H9 (cell line): ENCODE measurements around the gene PLS3. TPM values are rescaled to one million over a fixed set of nuclear protein-coding genes. Genes with fewer than 3 reads are reported as not detected.
A peak's percentile ranks its signal among the peaks of the same experiment; 100 is the strongest.

ENCODE experiments used
- DNase-seq: peaks from one replicate; pipeline ENCODE4 v3.0.0-alpha.2; 2017
- H2AFZ ChIP-seq: one replicate; pipeline ENCODE4 v1.6.1; 2013; ENCODE audit warnings: mild to moderate bottlenecking, low read length, control low read depth, moderate library complexity
- H2AK5ac ChIP-seq: 2 replicates; pipeline ENCODE4 v1.6.1; 2013; ENCODE audit warnings: low read length, control low read depth, mixed read lengths; ENCODE audit not compliant: insufficient read length
- H2BK120ac ChIP-seq: one replicate; pipeline ENCODE4 v1.6.1; 2013; ENCODE audit warnings: low read depth, mild to moderate bottlenecking, low read length, control low read depth, inconsistent platforms; ENCODE audit not compliant: poor library complexity, severe bottlenecking
- H2BK12ac ChIP-seq: 2 replicates; pipeline ENCODE4 v1.6.1; 2013; ENCODE audit warnings: low read length, control low read depth, mixed read lengths, low read depth; ENCODE audit not compliant: insufficient read length
- H2BK15ac ChIP-seq: 2 replicates; pipeline ENCODE4 v1.6.1; 2013; ENCODE audit warnings: low read depth, low read length, control low read depth
- H2BK20ac ChIP-seq: one replicate; pipeline ENCODE4 v1.6.1; 2013; ENCODE audit warnings: low read depth, mild to moderate bottlenecking, low read length, control low read depth, inconsistent platforms; ENCODE audit not compliant: poor library complexity, severe bottlenecking
- H2BK5ac ChIP-seq: 2 replicates; pipeline ENCODE4 v1.6.1; 2013; ENCODE audit warnings: low read length, control low read depth, mixed read lengths; ENCODE audit not compliant: insufficient read length
- H3K14ac ChIP-seq: 2 replicates; pipeline ENCODE4 v1.6.1; 2013; ENCODE audit warnings: low read length, control low read depth; ENCODE audit not compliant: insufficient read depth
- H3K18ac ChIP-seq: 2 replicates; pipeline ENCODE4 v1.6.1; 2013; ENCODE audit warnings: low read depth, mild to moderate bottlenecking, mixed read lengths, low read length, control low read depth; ENCODE audit not compliant: insufficient read length
- H3K23ac ChIP-seq: 2 replicates; pipeline ENCODE4 v1.6.1; 2013; ENCODE audit warnings: low read length, control low read depth, mixed read lengths, low read depth; ENCODE audit not compliant: insufficient read length
- H3K23me2 ChIP-seq: 2 replicates; pipeline ENCODE4 v1.6.1; 2013; ENCODE audit warnings: low read depth, mild to moderate bottlenecking, mixed read lengths, low read length, control low read depth; ENCODE audit not compliant: insufficient read length, poor library complexity, severe bottlenecking
- H3K27ac ChIP-seq: 2 replicates; pipeline ENCODE4 v1.5.1; 2013; ENCODE audit warnings: low read length, control low read depth, mixed read lengths, low read depth; ENCODE audit not compliant: insufficient read length
- H3K27me3 ChIP-seq: 2 replicates; pipeline ENCODE4 v1.6.1; 2013; ENCODE audit warnings: low read length, control low read depth, inconsistent platforms; ENCODE audit not compliant: insufficient read depth
- H3K4ac ChIP-seq: 2 replicates; pipeline ENCODE4 v1.6.1; 2013; ENCODE audit warnings: low read depth, mild to moderate bottlenecking, control low read depth, inconsistent platforms, low read length, moderate library complexity
- H3K4me1 ChIP-seq: 2 replicates; pipeline ENCODE4 v1.6.1; 2013; ENCODE audit warnings: low read length, control low read depth, inconsistent platforms; ENCODE audit not compliant: insufficient read depth
- H3K4me2 ChIP-seq: 2 replicates; pipeline ENCODE4 v1.6.1; 2013; ENCODE audit warnings: low read length, control low read depth, mixed read lengths; ENCODE audit not compliant: insufficient read length, insufficient read depth
- H3K56ac ChIP-seq: 2 replicates; pipeline ENCODE4 v1.6.1; 2013; ENCODE audit warnings: low read depth, mild to moderate bottlenecking, mixed read lengths, low read length, control low read depth; ENCODE audit not compliant: insufficient read length
- H3K79me1 ChIP-seq: 2 replicates; pipeline ENCODE4 v1.6.1; 2013; ENCODE audit warnings: low read depth, mild to moderate bottlenecking, moderate library complexity, low read length, control low read depth, inconsistent platforms; ENCODE audit not compliant: insufficient read depth, poor library complexity, severe bottlenecking
- H3K79me2 ChIP-seq: 2 replicates; pipeline ENCODE4 v1.6.1; 2013; ENCODE audit warnings: low read length, control low read depth, inconsistent platforms; ENCODE audit not compliant: insufficient read depth
- H3K9ac ChIP-seq: 2 replicates; pipeline ENCODE4 v1.6.1; 2013; ENCODE audit warnings: low read length, control low read depth, mixed read lengths; ENCODE audit not compliant: insufficient read length; ENCODE audit errors: extremely low read depth
- H3K9me3 ChIP-seq: one replicate; pipeline ENCODE4 v1.6.1; 2013; ENCODE audit warnings: low read depth, low read length, inconsistent platforms; ENCODE audit not compliant: control insufficient read depth
- H3T11ph ChIP-seq: one replicate; pipeline ENCODE4 v1.6.1; 2013; ENCODE audit warnings: mild to moderate bottlenecking, low read length, control low read depth, inconsistent platforms
- H4K20me1 ChIP-seq: one replicate; pipeline ENCODE4 v1.6.1; 2013; ENCODE audit not compliant: control insufficient read depth, insufficient read length, insufficient read depth
- H4K5ac ChIP-seq: 2 replicates; pipeline ENCODE4 v1.6.1; 2013; ENCODE audit warnings: low read depth, mild to moderate bottlenecking, mixed read lengths, low read length, control low read depth; ENCODE audit not compliant: insufficient read length
- H4K8ac ChIP-seq: replicated peaks from 2 replicates; pipeline ENCODE4 v1.6.1; 2013; ENCODE audit warnings: low read length, control low read depth, mixed read lengths, low read depth; ENCODE audit not compliant: insufficient read length
- H4K91ac ChIP-seq: 2 replicates; pipeline ENCODE4 v1.6.1; 2013; ENCODE audit warnings: low read depth, mild to moderate bottlenecking, moderate library complexity, mixed read lengths, low read length, control low read depth; ENCODE audit not compliant: insufficient read length
- H3K27ac Mint-ChIP-seq, 3 experiments: 2 replicates in 2 of 3; 3 replicates in 1 of 3; pipeline ENCODE4 v1.8.0; 2020 to 2021; ENCODE audit warnings: mixed read lengths in 3 of 3, mild to moderate bottlenecking in 1 of 3, moderate library complexity in 1 of 3
- H3K27me3 Mint-ChIP-seq: 2 replicates; pipeline ENCODE4 v1.8.0; 2021; ENCODE audit warnings: low read depth, mild to moderate bottlenecking, moderate library complexity, mixed read lengths
- H3K36me3 Mint-ChIP-seq, 3 experiments: 2 replicates in 2 of 3; 3 replicates in 1 of 3; pipeline ENCODE4 v1.8.0; 2020 to 2021; ENCODE audit warnings: low read depth in 3 of 3, mixed read lengths in 3 of 3; ENCODE audit not compliant: insufficient read depth in 1 of 3
- H3K4me1 Mint-ChIP-seq, 2 experiments: 2 replicates each; pipeline ENCODE4 v1.8.0; 2020; ENCODE audit warnings: mixed read lengths in 2 of 2
- H3K4me3 Mint-ChIP-seq, 2 experiments: 2 replicates in 1 of 2; 3 replicates in 1 of 2; pipeline ENCODE4 v1.8.0; 2020 to 2021; ENCODE audit warnings: mild to moderate bottlenecking in 2 of 2, mixed read lengths in 2 of 2, moderate library complexity in 1 of 2
- H3K9me3 Mint-ChIP-seq, 2 experiments: 2 replicates in 1 of 2; 3 replicates in 1 of 2; pipeline ENCODE4 v1.8.0; 2020; ENCODE audit warnings: mild to moderate bottlenecking in 2 of 2, mixed read lengths in 2 of 2, moderate library complexity in 1 of 2
- CTCF ChIP-seq: fragments of 200-600 bp; sonication (generic); conservative IDR thresholded peaks from 3 replicates; pipeline ENCODE4 v1.8.0; 2021; ENCODE audit warnings: antibody characterized with exemption, mild to moderate bottlenecking
- WGBS: extraction: QIAGEN DNeasy Blood & Tissue Kit; methylation state at CpG from one replicate; pipeline ENCODE4 v1.1.7; 2013; ENCODE audit warnings: missing lambda C conversion rate, low lambda C conversion rate, mixed read lengths; ENCODE audit not compliant: insufficient read length; ENCODE audit errors: extremely low coverage; 5-methylcytosine and 5-hydroxymethylcytosine counted together
- total RNA-seq: library from RNA; stranded (reverse); gene quantifications from 2 replicates; pipeline ENCODE4 v1.2.1, GENCODE V29; 2021

PLS3 gene
- total RNA-seq, 1 experiment from 2014 or later: 315 TPM

- Histone ChIP-seq H3K56ac (no peak overlapping the region), H3K79me1 (peaks cover 5% of the 10 kb centered on the region), H3K79me2 (peaks cover 28% of the 10 kb centered on the region; the same call in 1 of the 2 replicates), H4K5ac (no peak overlapping the region), H2BK5ac (no peak overlapping the region), H4K8ac (no peak overlapping the region), H2BK15ac (no peak overlapping the region), H3T11ph (no peak overlapping the region), H3K27me3 (no peaks in the 10 kb centered on the region), H2AK5ac (no peak overlapping the region), H3K14ac (no peak overlapping the region), H3K4me1 (peaks cover 2% of the 10 kb centered on the region; the same call in 1 of the 2 replicates), H2BK12ac (no peak overlapping the region), H3K9ac (no peak overlapping the region), H2AFZ (no peak overlapping the region), H3K4ac (no peak overlapping the region), H3K9me3 (no peaks in the 10 kb centered on the region), H2BK20ac (no peak overlapping the region), H3K27ac (no peak overlapping the region), H3K23ac (no peak overlapping the region), H4K91ac (no peak overlapping the region), H3K23me2 (peaks cover 7% of the 10 kb centered on the region), H4K20me1 (no peaks in the 10 kb centered on the region), H2BK120ac (no peak overlapping the region), H3K4me2 (no peak overlapping the region), H3K18ac (no peak overlapping the region)
- no CpG with 5 or more reads among the region's 2 CpGs for WGBS
- Mint-ChIP-seq H3K36me3 (peaks cover 3 to 50% (median 41%) of the 10 kb centered on the region in 3 experiments; a peak in 6 of 7 replicates), H3K9me3 (no peaks in the 10 kb centered on the region), H3K4me3 (no peak overlapping the region), H3K4me1 (peaks cover 28 to 36% of the 10 kb centered on the region in 2 experiments), H3K27me3 (no peaks in the 10 kb centered on the region), H3K27ac (peak overlapping the region in 1 of 3 experiments; percentile 50; a peak in 1 of 7 replicates)
- DNase-seq: no peak
- no peak for TF ChIP-seq CTCF
Measured at GRCh38 chrX:115565888-115566287, 4.9 kb downstream of the PLS3 start.
